ENCODE results near the gene GLIS1.

The GLIS1 gene

GRCh38 chr1:53582211-53583020 lies 156.5 kb downstream of the GLIS1 start:
- DNase-seq (ENCODE audit: extremely low spot score) = no peak
- POLR2A ChIA-PET = no interaction called here
- CTCF ChIA-PET = no interaction called here
- TF ChIP-seq CTBP1 (IDR thresholded peaks at IDR 0.05; ENCODE audit: borderline replicate concordance) (no peak), SUZ12 (IDR thresholded peaks at IDR 0.05) (no peak), ZNF384 (IDR thresholded peaks at IDR 0.05) (no peak), SP1 (IDR thresholded peaks at IDR 0.05) (no peak), ARNT (IDR thresholded peaks at IDR 0.05) (no peak), NFRKB (IDR thresholded peaks at IDR 0.05) (no peak), TARDBP (IDR thresholded peaks at IDR 0.05) (no peak), HDGF (IDR thresholded peaks at IDR 0.05; ENCODE audit: borderline replicate concordance) (no peak), PKNOX1 (IDR thresholded peaks at IDR 0.05) (no peak), FOXM1 (IDR thresholded peaks at IDR 0.05; ENCODE audit: borderline replicate concordance) (no peak), LEF1 (IDR thresholded peaks at IDR 0.05; ENCODE audit: borderline replicate concordance) (no peak), ELF4 (IDR thresholded peaks at IDR 0.05) (no peak), L3MBTL2 (conservative IDR thresholded peaks at IDR 0.05) (no peak), BHLHE40 (IDR thresholded peaks at IDR 0.05; ENCODE audit: borderline replicate concordance) (no peak), FOXK2 (IDR thresholded peaks at IDR 0.05) (no peak)

- POLR2A ChIA-PET = no interaction called here
- CTCF ChIA-PET = interaction anchor here (0.6 to 0.8 kb wide), 2 partner anchors 9 to 68 kb away, joined by 3 read pairs; no protein-coding TSS in a partner anchor
- no peak for DNase-seq (ENCODE audit: extremely low spot score)
- TF ChIP-seq TARDBP (IDR thresholded peaks at IDR 0.05) (no peak), ELF4 (IDR thresholded peaks at IDR 0.05) (no peak), L3MBTL2 (conservative IDR thresholded peaks at IDR 0.05) (no peak), LEF1 (IDR thresholded peaks at IDR 0.05; ENCODE audit: borderline replicate concordance) (no peak), NFRKB (IDR thresholded peaks at IDR 0.05) (no peak), FOXK2 (IDR thresholded peaks at IDR 0.05) (no peak), CTBP1 (IDR thresholded peaks at IDR 0.05; ENCODE audit: borderline replicate concordance) (no peak), SP1 (IDR thresholded peaks at IDR 0.05) (no peak), HDGF (IDR thresholded peaks at IDR 0.05; ENCODE audit: borderline replicate concordance) (no peak)
Observed at GRCh38 chr1:53581476-53581875, 157.5 kb downstream of the GLIS1 start.

- ChIA-PET CTCF (interaction anchor here (0.6 to 0.8 kb wide), 2 partner anchors 8 to 68 kb away, joined by 3 read pairs; no protein-coding TSS in a partner anchor), POLR2A (no interaction called here)
- no peak for TF ChIP-seq SP1 (IDR thresholded peaks at IDR 0.05)
- TF ChIP-seq LEF1 (IDR thresholded peaks at IDR 0.05; ENCODE audit: borderline replicate concordance) = no peak
- TF ChIP-seq NFRKB (IDR thresholded peaks at IDR 0.05) = no peak
- no peak for TF ChIP-seq ARNT (IDR thresholded peaks at IDR 0.05)
- TF ChIP-seq FOXA1 (IDR thresholded peaks at IDR 0.05) = no peak
- no peak for TF ChIP-seq FOXK2 (IDR thresholded peaks at IDR 0.05)
- no peak for TF ChIP-seq HDGF (IDR thresholded peaks at IDR 0.05; ENCODE audit: borderline replicate concordance)
- TF ChIP-seq ZNF384 (IDR thresholded peaks at IDR 0.05) = no peak
- no peak for TF ChIP-seq ELF4 (IDR thresholded peaks at IDR 0.05)
- TF ChIP-seq L3MBTL2 (conservative IDR thresholded peaks at IDR 0.05) = no peak
- no peak for TF ChIP-seq FOXM1 (IDR thresholded peaks at IDR 0.05; ENCODE audit: borderline replicate concordance)
- no peak for TF ChIP-seq PKNOX1 (IDR thresholded peaks at IDR 0.05)
- no peak for TF ChIP-seq BHLHE40 (IDR thresholded peaks at IDR 0.05; ENCODE audit: borderline replicate concordance)
- no peak for TF ChIP-seq TARDBP (IDR thresholded peaks at IDR 0.05)
- TF ChIP-seq CTBP1 (IDR thresholded peaks at IDR 0.05; ENCODE audit: borderline replicate concordance) = no peak
- no peak for TF ChIP-seq SUZ12 (IDR thresholded peaks at IDR 0.05)
- no peak for DNase-seq (ENCODE audit: extremely low spot score)
Observed at GRCh38 chr1:53580739-53581475, 158.1 kb downstream of the GLIS1 start.

- CTCF ChIA-PET = no interaction called here
- no peak for TF ChIP-seq ARNT (IDR thresholded peaks at IDR 0.05)
- no peak for TF ChIP-seq PKNOX1 (IDR thresholded peaks at IDR 0.05)
- no peak for TF ChIP-seq BHLHE40 (IDR thresholded peaks at IDR 0.05; ENCODE audit: borderline replicate concordance)
- no peak for TF ChIP-seq CTBP1 (IDR thresholded peaks at IDR 0.05; ENCODE audit: borderline replicate concordance)
- TF ChIP-seq NFRKB (IDR thresholded peaks at IDR 0.05) = no peak
- no peak for TF ChIP-seq SP1 (IDR thresholded peaks at IDR 0.05)
- TF ChIP-seq SUZ12 (IDR thresholded peaks at IDR 0.05) = no peak
- POLR2A ChIA-PET = no interaction called here
- DNase-seq (ENCODE audit: extremely low spot score) = no peak
Observed at GRCh38 chr1:53580009-53580400, 159.0 kb downstream of the GLIS1 start.

GRCh38 chr1:53579221-53580008 lies 159.5 kb downstream of the GLIS1 start:
- TF ChIP-seq ARNT (IDR thresholded peaks at IDR 0.05) = no peak
- ChIA-PET POLR2A (no interaction called here), CTCF (no interaction called here)
- no peak for DNase-seq (ENCODE audit: extremely low spot score)
